ENCODE measurements around the gene IKZF3.

The IKZF3 gene

GRCh38 chr17:39814497-39814896 lies 49.6 kb downstream of the IKZF3 start:
- no peak for DNase-seq

GRCh38 chr17:39813631-39814030 lies 50.5 kb downstream of the IKZF3 start:
- peak; percentile 68 for DNase-seq

GRCh38 chr17:39812466-39812865 lies 51.6 kb downstream of the IKZF3 start:
- DNase-seq, result no peak

GRCh38 chr17:39810939-39811728 lies 53.0 kb downstream of the IKZF3 start:
- no peak for DNase-seq

GRCh38 chr17:39809221-39809620 lies 54.9 kb downstream of the IKZF3 start:
- no peak for DNase-seq

- DNase-seq, result no peak
Observed at GRCh38 chr17:39808409-39808997, 55.6 kb downstream of the IKZF3 start.

GRCh38 chr17:39804839-39805238 lies 59.3 kb downstream of the IKZF3 start:
- DNase-seq, result no peak

GRCh38 chr17:39801055-39801454 lies 63.1 kb downstream of the IKZF3 start:
- DNase-seq, result no peak

- DNase-seq, result peak; percentile 69
Observed at GRCh38 chr17:39800540-39800939, 63.6 kb downstream of the IKZF3 start.

- no peak for DNase-seq
Observed at GRCh38 chr17:39799395-39799794, 64.7 kb downstream of the IKZF3 start.

GRCh38 chr17:39794249-39794970 lies 69.7 kb downstream of the IKZF3 start:
- DNase-seq, result peak; percentile 30

GRCh38 chr17:39793301-39793872 lies 70.7 kb downstream of the IKZF3 start:
- no peak for DNase-seq

GRCh38 chr17:39792526-39793221 lies 71.4 kb downstream of the IKZF3 start:
- DNase-seq, result no peak

- DNase-seq, result peak; percentile 64
Observed at GRCh38 chr17:39791111-39791992, 72.8 kb downstream of the IKZF3 start.

- no peak for DNase-seq
Observed at GRCh38 chr17:39787743-39788484, 76.2 kb downstream of the IKZF3 start.

GRCh38 chr17:39787041-39787440 lies 77.1 kb downstream of the IKZF3 start:
- DNase-seq, result no peak

GRCh38 chr17:39782980-39783379 lies 81.1 kb downstream of the IKZF3 start:
- no peak for DNase-seq

GRCh38 chr17:39782481-39782880 lies 81.6 kb downstream of the IKZF3 start:
- DNase-seq, result no peak

GRCh38 chr17:39781861-39782213 lies 82.3 kb downstream of the IKZF3 start:
- DNase-seq, result no peak

GRCh38 chr17:39781031-39781860 lies 82.9 kb downstream of the IKZF3 start:
- no peak for DNase-seq
